WTC11 (cell line): ENCODE measurements around the gene PYY.

ENCODE experiments used
- ESRRA ChIP-seq: sonication (generic); formaldehyde crosslinking; IDR thresholded peaks from 2 replicates; pipeline ENCODE4 v1.8.1; 2022; ENCODE audit warnings: mild to moderate bottlenecking, missing genetic modification reagents, borderline replicate concordance
- NFYB ChIP-seq: sonication (generic); formaldehyde crosslinking; conservative IDR thresholded peaks from 2 replicates; pipeline ENCODE4 v1.8.0; 2022; ENCODE audit warnings: low read depth, missing genetic modification reagents
- RELA ChIP-seq: sonication (generic); formaldehyde crosslinking; IDR thresholded peaks from 2 replicates; pipeline ENCODE4 v1.8.1; 2022; ENCODE audit warnings: missing genetic modification reagents, mild to moderate bottlenecking, borderline replicate concordance
- TEAD1 ChIP-seq: sonication (generic); formaldehyde crosslinking; IDR thresholded peaks from 2 replicates; pipeline ENCODE4 v1.8.0; 2022; ENCODE audit warnings: mild to moderate bottlenecking, missing genetic modification reagents
- ZNF232 ChIP-seq: sonication (generic); formaldehyde crosslinking; IDR thresholded peaks from 2 replicates; pipeline ENCODE4 v1.8.0; 2022; ENCODE audit warnings: mild to moderate bottlenecking, missing genetic modification reagents
- TF ChIP-seq, protein P1 (sequence below): fragments of 200-600 bp; IDR thresholded peaks from 2 replicates; pipeline ENCODE4 v1.8.0; 2022; ENCODE audit warnings: antibody characterized with exemption
- TF ChIP-seq, protein P2 (sequence below): sonication (generic); formaldehyde crosslinking; IDR thresholded peaks from 2 replicates; pipeline ENCODE4 v1.8.0; 2022; ENCODE audit warnings: mild to moderate bottlenecking, missing genetic modification reagents
- TF ChIP-seq, protein P3 (sequence below): sonication (generic); formaldehyde crosslinking; conservative IDR thresholded peaks from 2 replicates; pipeline ENCODE4 v1.8.1; 2022; ENCODE audit warnings: mild to moderate bottlenecking, missing genetic modification reagents
- TF ChIP-seq, protein P4 (sequence below): sonication (generic); formaldehyde crosslinking; IDR thresholded peaks from 2 replicates; pipeline ENCODE4 v1.8.0; 2023; ENCODE audit warnings: missing genetic modification reagents, mild to moderate bottlenecking, borderline replicate concordance

- TF ChIP-seq TEAD1 (no peak), NFYB (CRISPR knock-in tag) (no peak), ESRRA (CRISPR knock-in tag) (no peak), ZNF232 (CRISPR knock-in tag) (no peak), RELA (CRISPR knock-in tag) (no peak)
- TF ChIP-seq, protein P1, sequence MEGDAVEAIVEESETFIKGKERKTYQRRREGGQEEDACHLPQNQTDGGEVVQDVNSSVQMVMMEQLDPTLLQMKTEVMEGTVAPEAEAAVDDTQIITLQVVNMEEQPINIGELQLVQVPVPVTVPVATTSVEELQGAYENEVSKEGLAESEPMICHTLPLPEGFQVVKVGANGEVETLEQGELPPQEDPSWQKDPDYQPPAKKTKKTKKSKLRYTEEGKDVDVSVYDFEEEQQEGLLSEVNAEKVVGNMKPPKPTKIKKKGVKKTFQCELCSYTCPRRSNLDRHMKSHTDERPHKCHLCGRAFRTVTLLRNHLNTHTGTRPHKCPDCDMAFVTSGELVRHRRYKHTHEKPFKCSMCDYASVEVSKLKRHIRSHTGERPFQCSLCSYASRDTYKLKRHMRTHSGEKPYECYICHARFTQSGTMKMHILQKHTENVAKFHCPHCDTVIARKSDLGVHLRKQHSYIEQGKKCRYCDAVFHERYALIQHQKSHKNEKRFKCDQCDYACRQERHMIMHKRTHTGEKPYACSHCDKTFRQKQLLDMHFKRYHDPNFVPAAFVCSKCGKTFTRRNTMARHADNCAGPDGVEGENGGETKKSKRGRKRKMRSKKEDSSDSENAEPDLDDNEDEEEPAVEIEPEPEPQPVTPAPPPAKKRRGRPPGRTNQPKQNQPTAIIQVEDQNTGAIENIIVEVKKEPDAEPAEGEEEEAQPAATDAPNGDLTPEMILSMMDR = no peak
- TF ChIP-seq, protein P2, sequence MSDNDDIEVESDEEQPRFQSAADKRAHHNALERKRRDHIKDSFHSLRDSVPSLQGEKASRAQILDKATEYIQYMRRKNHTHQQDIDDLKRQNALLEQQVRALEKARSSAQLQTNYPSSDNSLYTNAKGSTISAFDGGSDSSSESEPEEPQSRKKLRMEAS = no peak
- TF ChIP-seq, protein P3, sequence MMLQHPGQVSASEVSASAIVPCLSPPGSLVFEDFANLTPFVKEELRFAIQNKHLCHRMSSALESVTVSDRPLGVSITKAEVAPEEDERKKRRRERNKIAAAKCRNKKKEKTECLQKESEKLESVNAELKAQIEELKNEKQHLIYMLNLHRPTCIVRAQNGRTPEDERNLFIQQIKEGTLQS = no peak
- TF ChIP-seq, protein P4, sequence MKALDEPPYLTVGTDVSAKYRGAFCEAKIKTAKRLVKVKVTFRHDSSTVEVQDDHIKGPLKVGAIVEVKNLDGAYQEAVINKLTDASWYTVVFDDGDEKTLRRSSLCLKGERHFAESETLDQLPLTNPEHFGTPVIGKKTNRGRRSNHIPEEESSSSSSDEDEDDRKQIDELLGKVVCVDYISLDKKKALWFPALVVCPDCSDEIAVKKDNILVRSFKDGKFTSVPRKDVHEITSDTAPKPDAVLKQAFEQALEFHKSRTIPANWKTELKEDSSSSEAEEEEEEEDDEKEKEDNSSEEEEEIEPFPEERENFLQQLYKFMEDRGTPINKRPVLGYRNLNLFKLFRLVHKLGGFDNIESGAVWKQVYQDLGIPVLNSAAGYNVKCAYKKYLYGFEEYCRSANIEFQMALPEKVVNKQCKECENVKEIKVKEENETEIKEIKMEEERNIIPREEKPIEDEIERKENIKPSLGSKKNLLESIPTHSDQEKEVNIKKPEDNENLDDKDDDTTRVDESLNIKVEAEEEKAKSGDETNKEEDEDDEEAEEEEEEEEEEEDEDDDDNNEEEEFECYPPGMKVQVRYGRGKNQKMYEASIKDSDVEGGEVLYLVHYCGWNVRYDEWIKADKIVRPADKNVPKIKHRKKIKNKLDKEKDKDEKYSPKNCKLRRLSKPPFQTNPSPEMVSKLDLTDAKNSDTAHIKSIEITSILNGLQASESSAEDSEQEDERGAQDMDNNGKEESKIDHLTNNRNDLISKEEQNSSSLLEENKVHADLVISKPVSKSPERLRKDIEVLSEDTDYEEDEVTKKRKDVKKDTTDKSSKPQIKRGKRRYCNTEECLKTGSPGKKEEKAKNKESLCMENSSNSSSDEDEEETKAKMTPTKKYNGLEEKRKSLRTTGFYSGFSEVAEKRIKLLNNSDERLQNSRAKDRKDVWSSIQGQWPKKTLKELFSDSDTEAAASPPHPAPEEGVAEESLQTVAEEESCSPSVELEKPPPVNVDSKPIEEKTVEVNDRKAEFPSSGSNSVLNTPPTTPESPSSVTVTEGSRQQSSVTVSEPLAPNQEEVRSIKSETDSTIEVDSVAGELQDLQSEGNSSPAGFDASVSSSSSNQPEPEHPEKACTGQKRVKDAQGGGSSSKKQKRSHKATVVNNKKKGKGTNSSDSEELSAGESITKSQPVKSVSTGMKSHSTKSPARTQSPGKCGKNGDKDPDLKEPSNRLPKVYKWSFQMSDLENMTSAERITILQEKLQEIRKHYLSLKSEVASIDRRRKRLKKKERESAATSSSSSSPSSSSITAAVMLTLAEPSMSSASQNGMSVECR (CRISPR knock-in tag) = no peak
Measured at GRCh38 chr17:43936434-43936833, 17.3 kb downstream of the PYY start.
